Endothelial cell (in vitro differentiated cells): ENCODE data around the gene POU3F2. TPM values are rescaled to one million over a fixed set of nuclear protein-coding genes. Genes with fewer than 3 reads are reported as not detected.
A peak's percentile ranks its signal among the peaks of the same experiment; 100 is the strongest.

Experiments
- DNase-seq: peaks from one replicate; pipeline ENCODE4 v3.0.0; 2021; ENCODE audit warnings: low spot score
- H3K27ac Mint-ChIP-seq: one replicate; pipeline ENCODE4 v1.8.0; 2021; ENCODE audit warnings: mixed read lengths, inconsistent platforms; ENCODE audit not compliant: unreplicated experiment
- H3K27me3 Mint-ChIP-seq: one replicate; pipeline ENCODE4 v1.8.0; 2021; ENCODE audit warnings: mild to moderate bottlenecking, moderate library complexity, mixed read lengths, inconsistent platforms; ENCODE audit not compliant: unreplicated experiment
- H3K36me3 Mint-ChIP-seq: one replicate; pipeline ENCODE4 v1.8.0; 2021; ENCODE audit warnings: mild to moderate bottlenecking, low read depth, mixed read lengths, inconsistent platforms; ENCODE audit not compliant: unreplicated experiment
- H3K4me1 Mint-ChIP-seq: one replicate; pipeline ENCODE4 v1.8.0; 2021; ENCODE audit warnings: mild to moderate bottlenecking, mixed read lengths, inconsistent platforms; ENCODE audit not compliant: unreplicated experiment
- H3K4me3 Mint-ChIP-seq: one replicate; pipeline ENCODE4 v1.8.0; 2021; ENCODE audit warnings: mild to moderate bottlenecking, mixed read lengths, inconsistent platforms; ENCODE audit not compliant: unreplicated experiment
- H3K9me3 Mint-ChIP-seq: one replicate; pipeline ENCODE4 v1.8.0; 2021; ENCODE audit warnings: mixed read lengths, inconsistent platforms; ENCODE audit not compliant: unreplicated experiment
- CTCF ChIP-seq: fragments of 200-600 bp; sonication (generic); IDR thresholded peaks from one replicate; pipeline ENCODE4 v1.5.0; 2021; ENCODE audit warnings: antibody characterized with exemption; ENCODE audit not compliant: unreplicated experiment
- total RNA-seq: library from RNA; stranded (reverse); fragmentation: NEBNext Ultra II Directional; extraction: Animal tissue kit (Norgen Biotek cat#: 25700); gene quantifications from one replicate; pipeline ENCODE4 v1.2.1, GENCODE V29; 2021; ENCODE audit not compliant: unreplicated experiment

The POU3F2 gene
- total RNA-seq, 1 donor from 2014 or later = 0.08 TPM

GRCh38 chr6:98841621-98842341 is 7.4 kb downstream of the POU3F2 start:
- Mint-ChIP-seq H3K27me3 (peaks cover 19% of the 10 kb centered on the region), H3K4me1 (peaks cover 41% of the 10 kb centered on the region), H3K4me3 (no peak overlapping the region), H3K9me3 (no peaks in the 10 kb centered on the region), H3K36me3 (no peaks in the 10 kb centered on the region), H3K27ac (peak overlapping the region; percentile 9)
- TF ChIP-seq CTCF = no peak
- DNase-seq = no peak

GRCh38 chr6:98842342-98843180 is 8.2 kb downstream of the POU3F2 start:
- TF ChIP-seq CTCF = no peak
- no peak overlapping the region for H3K27ac Mint-ChIP-seq
- no peaks in the 10 kb centered on the region for H3K36me3 Mint-ChIP-seq
- H3K27me3 Mint-ChIP-seq = peaks cover 22% of the 10 kb centered on the region
- H3K4me1 Mint-ChIP-seq = peaks cover 37% of the 10 kb centered on the region
- DNase-seq = peak; percentile 56
- no peaks in the 10 kb centered on the region for H3K9me3 Mint-ChIP-seq
- no peak overlapping the region for H3K4me3 Mint-ChIP-seq

- Mint-ChIP-seq H3K36me3 (no peaks in the 10 kb centered on the region), H3K27me3 (peaks cover 24% of the 10 kb centered on the region), H3K27ac (no peak overlapping the region), H3K4me3 (peak overlapping the region; percentile 65), H3K9me3 (no peaks in the 10 kb centered on the region), H3K4me1 (peaks cover 40% of the 10 kb centered on the region)
- TF ChIP-seq CTCF = no peak
- DNase-seq = peak; percentile 26
Measured at GRCh38 chr6:98843271-98844243, 9.2 kb downstream of the POU3F2 start.

GRCh38 chr6:98844244-98845210 is 10.2 kb downstream of the POU3F2 start:
- no peaks in the 10 kb centered on the region for H3K9me3 Mint-ChIP-seq
- peak overlapping the region; percentile 57 for H3K27ac Mint-ChIP-seq
- peaks cover 28% of the 10 kb centered on the region for H3K27me3 Mint-ChIP-seq
- H3K4me3 Mint-ChIP-seq = peak overlapping the region; percentile 65
- TF ChIP-seq CTCF = no peak
- DNase-seq = peak; percentile 33
- peaks cover 47% of the 10 kb centered on the region for H3K4me1 Mint-ChIP-seq
- H3K36me3 Mint-ChIP-seq = no peaks in the 10 kb centered on the region
